ENCODE results near the gene PPP6R3. TPM values are rescaled to one million over a fixed set of nuclear protein-coding genes. Genes with fewer than 3 reads are reported as not detected.

Gene PPP6R3
- total and polyA plus RNA-seq, 2 donors (not counting 3 experiments of a cell fraction or from before 2014, with no cell fraction given): 31.7 to 98.8 TPM

DNA sequence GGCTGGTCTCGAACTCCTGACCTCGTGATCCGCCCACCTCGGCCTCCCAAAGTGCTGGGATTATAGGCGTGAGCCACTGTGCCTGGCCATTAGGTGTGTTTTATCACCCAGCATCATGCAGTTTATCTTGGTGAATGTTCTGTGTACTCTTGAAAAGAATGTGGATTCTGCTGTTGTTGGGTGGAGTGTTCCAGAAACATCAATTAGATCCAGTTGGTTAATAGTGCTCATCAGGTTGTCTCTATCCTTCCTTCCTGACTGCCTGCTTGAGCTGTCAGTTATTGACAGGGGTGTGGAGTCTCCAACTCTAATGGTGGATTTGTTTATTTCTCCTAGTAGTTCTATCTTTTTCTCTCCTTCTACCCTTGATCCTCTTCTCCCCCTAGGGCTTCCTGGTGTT lies 30.2 kb upstream of the PPP6R3 start:
- dilution Hi-C loops (cut with MboI; ENCODE audit: extremely low pct_ligation_motif_present, low sequenced_read_pairs) (no loop called here), intact Hi-C loops (cut with micrococcal nuclease) (no loop called here)
- no peak for TF ChIP-seq POLR2A (IDR thresholded peaks at IDR 0.05; ENCODE audit: low read depth, low read length)
- TF ChIP-seq, protein P1, sequence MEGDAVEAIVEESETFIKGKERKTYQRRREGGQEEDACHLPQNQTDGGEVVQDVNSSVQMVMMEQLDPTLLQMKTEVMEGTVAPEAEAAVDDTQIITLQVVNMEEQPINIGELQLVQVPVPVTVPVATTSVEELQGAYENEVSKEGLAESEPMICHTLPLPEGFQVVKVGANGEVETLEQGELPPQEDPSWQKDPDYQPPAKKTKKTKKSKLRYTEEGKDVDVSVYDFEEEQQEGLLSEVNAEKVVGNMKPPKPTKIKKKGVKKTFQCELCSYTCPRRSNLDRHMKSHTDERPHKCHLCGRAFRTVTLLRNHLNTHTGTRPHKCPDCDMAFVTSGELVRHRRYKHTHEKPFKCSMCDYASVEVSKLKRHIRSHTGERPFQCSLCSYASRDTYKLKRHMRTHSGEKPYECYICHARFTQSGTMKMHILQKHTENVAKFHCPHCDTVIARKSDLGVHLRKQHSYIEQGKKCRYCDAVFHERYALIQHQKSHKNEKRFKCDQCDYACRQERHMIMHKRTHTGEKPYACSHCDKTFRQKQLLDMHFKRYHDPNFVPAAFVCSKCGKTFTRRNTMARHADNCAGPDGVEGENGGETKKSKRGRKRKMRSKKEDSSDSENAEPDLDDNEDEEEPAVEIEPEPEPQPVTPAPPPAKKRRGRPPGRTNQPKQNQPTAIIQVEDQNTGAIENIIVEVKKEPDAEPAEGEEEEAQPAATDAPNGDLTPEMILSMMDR (IDR thresholded peaks at IDR 0.05; ENCODE audit: extremely low read depth in 1 of 2, insufficient read depth in 1 of 2, low read depth in 1 of 2, low read length in 2 of 2): no peak
- no peak for TF ChIP-seq FOS (IDR thresholded peaks at IDR 0.05; ENCODE audit: borderline replicate concordance, insufficient read depth, low read length)
- TF ChIP-seq JUN (IDR thresholded peaks at IDR 0.05; ENCODE audit: borderline replicate concordance, insufficient read depth, insufficient read length, low read depth): no peak
- TF ChIP-seq EZH2 (IDR thresholded peaks at IDR 0.05; ENCODE audit: borderline replicate concordance, low read depth, low read length, severe bottlenecking): no peak
- TF ChIP-seq, protein P2, sequence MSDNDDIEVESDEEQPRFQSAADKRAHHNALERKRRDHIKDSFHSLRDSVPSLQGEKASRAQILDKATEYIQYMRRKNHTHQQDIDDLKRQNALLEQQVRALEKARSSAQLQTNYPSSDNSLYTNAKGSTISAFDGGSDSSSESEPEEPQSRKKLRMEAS (IDR thresholded peaks at IDR 0.05; ENCODE audit: insufficient read depth, insufficient read length): no peak
- no peak for TF ChIP-seq POLR2AphosphoS5 (IDR thresholded peaks at IDR 0.05; ENCODE audit: insufficient read depth, low read depth, low read length)
- TF ChIP-seq GATA2 (IDR thresholded peaks at IDR 0.05; ENCODE audit: insufficient read depth, insufficient read length, low read depth, low read length): no peak
- TF ChIP-seq MYC (IDR thresholded peaks at IDR 0.05; ENCODE audit: low read depth, low read length): no peak
- peaks cover 9% of the 10 kb centered on the region for H3K9me3 ChIP-seq (replicated peaks; ENCODE audit: control insufficient read depth, insufficient read depth, low read length)
- FAIRE-seq (no peak), DNase-seq (ENCODE audit: low read depth, low spot score) (no peak)
- no peak overlapping the region for H3K4me2 ChIP-seq (ENCODE audit: insufficient read depth, low read length)
- H3K36me3 ChIP-seq (ENCODE audit: control insufficient read depth in 2 of 2, extremely low read depth in 1 of 2, insufficient read depth in 2 of 2, low read length in 2 of 2): peaks cover 5 to 48% of the 10 kb centered on the region in 2 experiments
- H2AFZ ChIP-seq (ENCODE audit: low read depth, low read length): no peak overlapping the region
- BruUV-seq (replicated peaks): no TSS peak
- H4K20me1 ChIP-seq (replicated peaks; ENCODE audit: control insufficient read depth, extremely low read depth, insufficient read depth, low read length): no peaks in the 10 kb centered on the region
- H3K9me1 ChIP-seq (replicated peaks; ENCODE audit: control insufficient read depth, extremely low read depth, insufficient read depth, low read length): no peaks in the 10 kb centered on the region
- no peak overlapping the region for H3K4me3 ChIP-seq (replicated peaks in 1 of 3; ENCODE audit: insufficient read depth in 1 of 3, low read depth in 1 of 3, low read length in 3 of 3)
- H3K4me1 ChIP-seq (ENCODE audit: control insufficient read depth, extremely low read depth, insufficient read depth, low read length): no peaks in the 10 kb centered on the region
- ChIA-PET CTCF (no interaction called here), POLR2A (no interaction called here)
- no peaks in the 10 kb centered on the region for H3K27me3 ChIP-seq (ENCODE audit: control insufficient read depth in 2 of 2, insufficient read depth in 2 of 2, low read length in 2 of 2)
- H3K79me2 ChIP-seq (ENCODE audit: control insufficient read depth, insufficient read depth, low read length): no peaks in the 10 kb centered on the region
- no peak overlapping the region for H3K9ac ChIP-seq (replicated peaks; ENCODE audit: extremely low read depth, insufficient read depth, low read length)
- no peak overlapping the region for H3K27ac ChIP-seq (ENCODE audit: insufficient read depth, low read depth, low read length)

All from endothelial cell of umbilical vein (primary cell).